HEK293T (cell line): ENCODE results near the gene GATB.

Experiments
- CTCF ChIA-PET: fragments of 350-600 bp; formaldehyde crosslinking; extraction: SDS; loops from one replicate; lab custom pipeline; 2021; ENCODE audit warnings: antibody characterized with exemption, inconsistent platforms; lab: Yijun Ruan, JAX
- POLR2A ChIA-PET: fragments of 350-600 bp; formaldehyde crosslinking; extraction: SDS; loops from one replicate; lab custom pipeline; 2020; ENCODE audit warnings: antibody characterized with exemption, inconsistent platforms; lab: Yijun Ruan, JAX
- DNase-seq: peaks from one replicate; pipeline ENCODE4 v3.0.0; 2012; ENCODE audit warnings: mixed read lengths; ENCODE audit errors: extremely low spot score
- ARNT ChIP-seq: fragments of 450-650 bp; IDR thresholded peaks from 2 replicates; pipeline ENCODE4 v1.6.1; 2017; ENCODE audit warnings: mild to moderate bottlenecking
- BHLHE40 ChIP-seq: fragments of 450-650 bp; IDR thresholded peaks from 2 replicates; pipeline ENCODE4 v1.6.1; 2016; ENCODE audit warnings: mild to moderate bottlenecking, moderate library complexity, borderline replicate concordance
- CTBP1 ChIP-seq: fragments of 450-650 bp; IDR thresholded peaks from 2 replicates; pipeline ENCODE4 v1.6.1; 2016; ENCODE audit warnings: borderline replicate concordance
- ELF4 ChIP-seq: fragments of 450-650 bp; IDR thresholded peaks from 2 replicates; pipeline ENCODE4 v1.6.1; 2017; ENCODE audit warnings: antibody characterized with exemption
- FOXA1 ChIP-seq: fragments of 450-650 bp; IDR thresholded peaks from 2 replicates; pipeline ENCODE4 v1.6.1; 2016; ENCODE audit warnings: mild to moderate bottlenecking
- FOXK2 ChIP-seq: fragments of 450-650 bp; IDR thresholded peaks from 2 replicates; pipeline ENCODE4 v1.6.1; 2016; ENCODE audit warnings: mild to moderate bottlenecking
- FOXM1 ChIP-seq: fragments of 450-650 bp; IDR thresholded peaks from 2 replicates; pipeline ENCODE4 v1.6.1; 2017; ENCODE audit warnings: mild to moderate bottlenecking, borderline replicate concordance
- HDGF ChIP-seq: fragments of 450-650 bp; IDR thresholded peaks from 2 replicates; pipeline ENCODE4 v1.6.1; 2017; ENCODE audit warnings: antibody characterized with exemption, borderline replicate concordance
- L3MBTL2 ChIP-seq: fragments of 450-650 bp; conservative IDR thresholded peaks from 2 replicates; pipeline ENCODE4 v1.6.1; 2016; ENCODE audit warnings: mild to moderate bottlenecking
- LEF1 ChIP-seq: fragments of 450-650 bp; IDR thresholded peaks from 2 replicates; pipeline ENCODE4 v1.6.1; 2017; ENCODE audit warnings: mild to moderate bottlenecking, borderline replicate concordance
- NFRKB ChIP-seq: fragments of 450-650 bp; IDR thresholded peaks from 2 replicates; pipeline ENCODE4 v1.6.1; 2016; ENCODE audit warnings: mild to moderate bottlenecking, moderate library complexity
- PKNOX1 ChIP-seq: fragments of 450-650 bp; IDR thresholded peaks from 2 replicates; pipeline ENCODE4 v1.6.1; 2016
- SP1 ChIP-seq: fragments of 450-650 bp; IDR thresholded peaks from 2 replicates; pipeline ENCODE4 v1.6.1; 2017
- SUZ12 ChIP-seq: fragments of 450-650 bp; IDR thresholded peaks from 2 replicates; pipeline ENCODE4 v1.6.1; 2016; ENCODE audit warnings: mild to moderate bottlenecking
- TARDBP ChIP-seq: fragments of 450-650 bp; IDR thresholded peaks from 2 replicates; pipeline ENCODE4 v1.6.1; 2016
- ZNF384 ChIP-seq: fragments of 450-650 bp; IDR thresholded peaks from 2 replicates; pipeline ENCODE4 v1.6.1; 2016

Gene GATB

GRCh38 chr4:151660676-151661075 lies 100.1 kb downstream of the GATB start:
- POLR2A ChIA-PET: no interaction called here

GRCh38 chr4:151659601-151660364 lies 101.0 kb downstream of the GATB start:
- POLR2A ChIA-PET: no interaction called here
- CTCF ChIA-PET: interaction anchor here (0.8 kb wide), 1 partner anchor 8 kb away, joined by 3 read pairs; no protein-coding TSS in a partner anchor
- DNase-seq: no peak
- no peak for TF ChIP-seq ELF4

More at GRCh38 chr4:151660676-151661075, 100.1 kb downstream of the GATB start:
- TF ChIP-seq SUZ12: no peak
- TF ChIP-seq SP1: no peak
- TF ChIP-seq FOXK2: no peak
- TF ChIP-seq NFRKB: no peak
- TF ChIP-seq HDGF: no peak
- no peak for TF ChIP-seq ZNF384
- no peak for TF ChIP-seq FOXA1
- TF ChIP-seq ELF4: no peak
- CTCF ChIA-PET: interaction anchor here (0.6 kb wide), 1 partner anchor 355 kb away, joined by 5 read pairs; no protein-coding TSS in a partner anchor
- no peak for DNase-seq

- no peak for TF ChIP-seq L3MBTL2
- no peak for TF ChIP-seq SP1
- no peak for TF ChIP-seq BHLHE40
- TF ChIP-seq ELF4: no peak
- TF ChIP-seq LEF1: no peak
- TF ChIP-seq SUZ12: no peak
- TF ChIP-seq HDGF: no peak
- TF ChIP-seq PKNOX1: no peak
- TF ChIP-seq CTBP1: no peak
- no peak for TF ChIP-seq NFRKB
- TF ChIP-seq TARDBP: no peak
- TF ChIP-seq ARNT: no peak
- no peak for TF ChIP-seq FOXK2
- no peak for TF ChIP-seq FOXA1
- TF ChIP-seq ZNF384: no peak
- ChIA-PET CTCF (interaction anchor here (0.6 to 1.1 kb wide), 3 partner anchors 9 to 15 kb away, joined by 3 to 4 read pairs (median 3); no protein-coding TSS in a partner anchor), POLR2A (interaction anchor here (1.0 kb wide), 1 partner anchor 9 kb away, joined by 3 read pairs; no protein-coding TSS in a partner anchor)
- no peak for DNase-seq
Observed at GRCh38 chr4:151658959-151659600, 101.7 kb downstream of the GATB start.

- DNase-seq: no peak
- TF ChIP-seq HDGF: no peak
- TF ChIP-seq LEF1: no peak
- no peak for TF ChIP-seq ZNF384
- no peak for TF ChIP-seq PKNOX1
- ChIA-PET CTCF (interaction anchor here (0.6 kb wide), 1 partner anchor 73 kb away, joined by 3 read pairs; no protein-coding TSS in a partner anchor), POLR2A (no interaction called here)
Observed at GRCh38 chr4:151657896-151658295, 102.9 kb downstream of the GATB start.

GRCh38 chr4:151656058-151656457 lies 104.7 kb downstream of the GATB start:
- TF ChIP-seq ELF4 (no peak), FOXA1 (no peak), BHLHE40 (no peak), HDGF (no peak), PKNOX1 (no peak)
- ChIA-PET POLR2A (no interaction called here), CTCF (interaction anchor here (0.7 kb wide), 1 partner anchor 331 kb away, joined by 3 read pairs; no protein-coding TSS in a partner anchor)
- DNase-seq: no peak

- POLR2A ChIA-PET: no interaction called here
- CTCF ChIA-PET: interaction anchor here (0.6 to 1.3 kb wide), 2 partner anchors 9 to 25 kb away, joined by 3 read pairs; no protein-coding TSS in a partner anchor
- DNase-seq: no peak
- TF ChIP-seq ELF4 (no peak), PKNOX1 (no peak), FOXA1 (no peak), BHLHE40 (no peak), L3MBTL2 (no peak), ZNF384 (no peak), SP1 (no peak), FOXM1 (no peak), NFRKB (no peak), FOXK2 (no peak), HDGF (no peak), TARDBP (no peak), LEF1 (no peak)
Observed at GRCh38 chr4:151653548-151653918, 107.3 kb downstream of the GATB start.
